Urinary bladder (tissue), 4 donors: Measurements from ENCODE around the gene CAMKK2. TPM values are rescaled to one million over a fixed set of nuclear protein-coding genes. Genes with fewer than 3 reads are reported as not detected.
"Not testable (repeated sequence)": the region's sequence is repeated elsewhere in the genome, so short reads cannot be mapped to it uniquely, and the experiment has no call there.

Experiments used
- DNase-seq: peaks from one replicate; pipeline ENCODE4 v3.0.0-alpha.2; 2015; ENCODE audit errors: extremely low spot score
- H3K27ac ChIP-seq: one replicate; pipeline ENCODE4 v1.5.1; 2013; ENCODE audit warnings: low read depth, mild to moderate bottlenecking, moderate library complexity
- H3K36me3 ChIP-seq: one replicate; pipeline ENCODE4 v1.6.1; 2013; ENCODE audit warnings: mild to moderate bottlenecking, moderate library complexity; ENCODE audit not compliant: insufficient read depth
- H3K4me1 ChIP-seq: one replicate; pipeline ENCODE4 v1.6.1; 2013; ENCODE audit warnings: mild to moderate bottlenecking, moderate library complexity; ENCODE audit not compliant: insufficient read depth
- H3K4me3 ChIP-seq: one replicate; pipeline ENCODE4 v1.5.1; 2013; ENCODE audit warnings: low read depth, low read length
- WGBS: extraction: QIAGEN DNeasy Blood & Tissue Kit; methylation state at CpG from one replicate; pipeline ENCODE4 v1.1.7; 2013; 5-methylcytosine and 5-hydroxymethylcytosine counted together
- polyA plus RNA-seq: library from polyadenylated mRNA; stranded (reverse); fragments of 200-250 nt; gene quantifications from one replicate; pipeline ENCODE4 v1.2.3, GENCODE V29; 2013
- total RNA-seq: library from RNA; depleted of rRNA; stranded (reverse); fragments of >200 nt; gene quantifications from one replicate; pipeline ENCODE4 v1.2.3, GENCODE V29; 2014
- donor health status: healthy with polysubstance abuse.
- donor health status: healthy.

Gene CAMKK2
- total and polyA plus RNA-seq, 2 donors, result 18.5 to 47.0 TPM

DNA sequence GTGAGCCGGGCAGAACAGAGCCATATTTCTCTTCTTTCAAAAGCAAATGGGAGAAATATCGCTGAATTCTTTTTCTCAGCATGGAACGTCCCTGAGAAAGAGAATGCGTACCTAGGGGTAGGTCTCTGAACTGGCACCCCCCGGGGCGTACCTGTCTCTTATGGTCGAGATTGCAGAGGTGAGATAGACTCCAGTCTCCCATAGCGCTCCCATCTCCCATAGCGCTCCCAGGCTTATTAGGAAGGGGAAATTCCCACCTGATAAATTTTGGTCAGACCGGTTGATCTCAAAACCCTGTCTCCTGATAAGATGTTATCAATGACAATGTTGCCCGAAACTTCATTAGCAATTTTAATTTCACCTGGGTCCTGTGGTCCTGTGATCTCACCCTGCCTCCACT, 16.0 kb downstream of the CAMKK2 start:
- not testable (repeated sequence) for H3K27ac ChIP-seq, DNase-seq, H3K4me3 ChIP-seq, H3K4me1 ChIP-seq, H3K36me3 ChIP-seq
- 87% methylated on average over 11 of the region's 11 CpGs for WGBS

- no peak for DNase-seq
- WGBS, result 23% methylated on average over 10 of the region's 10 CpGs
- H3K4me1 ChIP-seq, result no peaks in the 10 kb centered on the region
- no peaks in the 10 kb centered on the region for H3K36me3 ChIP-seq
- peak overlapping the region; percentile 59 for H3K27ac ChIP-seq
- H3K4me3 ChIP-seq, result no peak overlapping the region
Observed at GRCh38 chr12:121279507-121279915, 17.0 kb downstream of the CAMKK2 start.

GRCh38 chr12:121279071-121279375, 17.5 kb downstream of the CAMKK2 start:
- no peaks in the 10 kb centered on the region for H3K36me3 ChIP-seq
- no peaks in the 10 kb centered on the region for H3K4me1 ChIP-seq
- H3K27ac ChIP-seq, result peak overlapping the region; percentile 59
- no peak for DNase-seq
- H3K4me3 ChIP-seq, result no peak overlapping the region
- WGBS, result 49% methylated on average over 13 of the region's 13 CpGs

DNA sequence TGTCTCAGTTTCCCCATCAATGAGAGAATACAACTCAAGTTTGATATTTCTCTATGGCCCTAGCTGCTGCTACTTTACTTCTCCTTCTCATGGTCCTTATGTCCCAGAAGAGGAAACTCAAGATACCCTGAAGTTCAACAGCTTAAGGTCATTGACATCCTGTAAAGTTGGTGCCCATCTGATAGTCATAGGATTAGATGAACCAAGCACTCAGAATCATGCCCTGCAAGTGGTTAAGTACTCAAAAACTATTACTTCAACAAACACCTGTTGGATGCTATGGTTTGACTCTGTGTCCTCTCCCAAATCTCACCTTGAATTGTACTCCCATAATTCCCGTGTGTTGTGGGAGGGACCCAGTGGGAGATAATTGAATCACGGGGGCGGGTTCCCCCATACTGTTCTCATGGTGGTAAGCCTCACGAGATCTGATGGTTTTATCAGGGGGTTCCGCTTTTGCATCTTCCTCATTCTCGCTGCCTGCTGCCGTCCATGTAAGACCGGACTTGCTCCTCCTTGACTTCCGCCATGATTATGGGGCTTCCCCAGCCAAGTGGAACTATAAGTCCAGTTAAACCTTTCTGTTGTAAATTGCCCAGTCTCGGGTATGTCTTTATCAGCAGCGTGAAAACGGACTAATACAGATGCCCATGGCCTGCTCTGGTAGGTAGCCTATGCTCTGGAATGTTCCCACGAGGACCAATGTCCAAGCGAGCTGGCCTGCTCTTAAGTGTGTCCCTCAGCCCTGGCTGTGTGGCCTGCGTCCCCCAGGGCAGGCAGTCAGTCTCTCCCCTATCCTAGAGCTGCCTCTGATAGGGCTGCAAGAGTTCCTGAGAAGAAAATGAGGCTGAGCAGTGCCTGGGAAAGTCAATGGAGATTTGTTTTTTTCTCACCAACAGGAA, 18.1 kb downstream of the CAMKK2 start:
- H3K27ac ChIP-seq, result peak overlapping the region; percentile 46
- 87% methylated on average over 15 of the region's 15 CpGs for WGBS
- H3K4me3 ChIP-seq, result no peak overlapping the region
- no peaks in the 10 kb centered on the region for H3K4me1 ChIP-seq
- H3K36me3 ChIP-seq, result no peaks in the 10 kb centered on the region
- DNase-seq, result no peak

- WGBS, result 97% methylated on average over 6 of the region's 6 CpGs
- H3K27ac ChIP-seq, result no peak overlapping the region
- DNase-seq, result no peak
Observed at GRCh38 chr12:121277374-121277759, 19.1 kb downstream of the CAMKK2 start.

DNA sequence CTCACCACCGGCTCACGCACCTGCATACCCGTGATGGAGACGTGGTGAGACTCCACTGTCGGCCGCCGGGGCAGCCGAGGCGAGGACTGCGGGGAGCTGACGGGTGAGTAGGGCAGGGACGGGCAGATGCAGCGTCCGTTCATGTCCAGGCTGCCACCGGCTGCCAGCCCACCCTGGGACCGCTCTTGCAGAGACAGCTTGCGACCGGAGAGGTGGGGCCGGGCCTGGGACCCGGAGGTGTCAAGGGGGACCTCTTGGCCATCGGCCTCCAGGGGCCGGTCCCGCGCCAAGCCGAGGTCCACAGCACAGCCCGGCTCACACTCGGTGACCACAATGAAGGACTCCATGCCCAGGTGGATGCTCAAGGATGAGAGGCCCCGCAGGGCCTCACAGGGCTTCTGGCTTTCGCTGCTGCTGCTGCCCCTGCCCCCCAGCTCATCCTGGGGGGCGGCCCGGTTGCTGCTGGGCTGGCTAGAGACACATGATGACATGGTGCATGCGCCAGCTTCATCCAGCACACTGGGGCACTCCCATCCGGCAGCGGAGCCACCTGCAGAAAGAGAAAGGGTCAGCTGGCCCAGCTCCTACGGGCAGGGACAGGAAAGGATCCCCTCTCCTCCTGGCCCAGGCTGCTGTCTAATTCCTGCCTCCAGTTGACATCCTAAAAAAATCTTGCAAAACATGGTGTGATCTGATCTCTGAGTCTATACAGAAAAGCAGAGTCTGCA, 22.3 kb downstream of the CAMKK2 start:
- DNase-seq, result no peak
- Histone ChIP-seq H3K4me1 (no peaks in the 10 kb centered on the region), H3K36me3 (peaks cover 3% of the 10 kb centered on the region), H3K4me3 (no peak overlapping the region), H3K27ac (no peak overlapping the region)
- 96% methylated on average over 35 of the region's 35 CpGs for WGBS

More at GRCh38 chr12:121277374-121277759, 19.1 kb downstream of the CAMKK2 start:
- no peaks in the 10 kb centered on the region for H3K36me3 ChIP-seq
- no peaks in the 10 kb centered on the region for H3K4me1 ChIP-seq
- H3K4me3 ChIP-seq, result no peak overlapping the region

DNA sequence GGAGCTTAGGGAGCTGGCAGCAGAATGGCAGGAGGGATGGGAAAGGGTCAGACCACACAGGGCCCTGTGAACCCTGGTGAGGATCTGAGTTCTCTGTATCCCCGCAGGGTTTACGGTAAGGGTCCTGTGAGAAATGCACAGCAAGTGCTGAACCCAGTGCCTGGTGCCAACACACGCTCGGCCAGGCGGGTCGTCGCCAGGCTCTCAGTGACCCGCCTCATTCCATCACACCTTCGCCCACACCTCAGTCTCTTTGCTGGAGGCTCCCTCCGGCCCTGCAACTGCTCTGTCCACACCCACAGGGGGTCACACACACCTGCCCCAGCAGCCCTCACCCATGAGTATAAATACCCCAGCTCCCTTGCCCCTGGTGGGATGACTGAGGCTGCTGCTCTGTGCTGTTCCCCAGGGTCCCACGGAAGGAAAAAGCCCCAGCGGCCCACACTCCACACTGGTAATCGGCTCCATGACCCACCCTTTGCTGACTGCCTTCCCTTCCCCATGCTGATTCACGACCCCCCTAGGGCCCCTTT, 23.1 kb downstream of the CAMKK2 start:
- Histone ChIP-seq H3K36me3 (peaks cover 3% of the 10 kb centered on the region), H3K4me3 (no peak overlapping the region), H3K27ac (no peak overlapping the region), H3K4me1 (no peaks in the 10 kb centered on the region)
- 94% methylated on average over 14 of the region's 14 CpGs for WGBS
- no peak for DNase-seq

- Histone ChIP-seq H3K4me1 (no peaks in the 10 kb centered on the region), H3K27ac (no peak overlapping the region), H3K36me3 (peaks cover 7% of the 10 kb centered on the region), H3K4me3 (no peak overlapping the region)
- 98% methylated on average over 1 of the region's 1 CpG for WGBS
- DNase-seq, result no peak
Observed at GRCh38 chr12:121267822-121268221, 28.7 kb downstream of the CAMKK2 start.

DNA sequence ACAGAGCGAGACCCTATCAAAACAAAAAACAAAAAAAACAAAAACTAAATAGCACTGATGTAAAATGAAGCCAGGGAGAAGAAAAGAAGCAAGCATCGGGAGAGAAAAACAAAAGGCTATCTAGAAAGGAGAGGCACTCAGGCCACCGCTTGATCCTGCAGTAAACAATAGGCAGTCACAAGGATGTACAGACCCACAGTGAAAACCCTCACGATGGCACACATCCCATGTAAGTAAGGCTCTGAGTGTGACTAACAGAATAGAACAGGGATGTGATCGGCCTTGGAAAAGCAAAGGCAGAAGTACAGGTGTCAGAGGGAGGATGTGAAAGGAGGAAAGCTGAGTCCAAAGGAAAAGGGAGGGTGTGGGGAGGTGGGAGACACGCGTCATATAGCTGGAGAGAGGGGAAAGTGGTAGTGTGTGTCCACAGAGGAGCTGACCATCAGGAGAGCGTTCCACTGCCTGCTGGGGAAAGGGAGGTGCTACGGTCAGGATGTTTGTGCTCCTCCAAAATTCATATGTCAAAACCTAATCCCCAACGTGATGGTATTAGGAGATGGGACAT, 31.5 kb downstream of the CAMKK2 start:
- 81% methylated on average over 10 of the region's 10 CpGs for WGBS
- Histone ChIP-seq H3K36me3 (peaks cover 7% of the 10 kb centered on the region), H3K4me1 (no peaks in the 10 kb centered on the region), H3K4me3 (no peak overlapping the region), H3K27ac (no peak overlapping the region)
- no peak for DNase-seq

DNA sequence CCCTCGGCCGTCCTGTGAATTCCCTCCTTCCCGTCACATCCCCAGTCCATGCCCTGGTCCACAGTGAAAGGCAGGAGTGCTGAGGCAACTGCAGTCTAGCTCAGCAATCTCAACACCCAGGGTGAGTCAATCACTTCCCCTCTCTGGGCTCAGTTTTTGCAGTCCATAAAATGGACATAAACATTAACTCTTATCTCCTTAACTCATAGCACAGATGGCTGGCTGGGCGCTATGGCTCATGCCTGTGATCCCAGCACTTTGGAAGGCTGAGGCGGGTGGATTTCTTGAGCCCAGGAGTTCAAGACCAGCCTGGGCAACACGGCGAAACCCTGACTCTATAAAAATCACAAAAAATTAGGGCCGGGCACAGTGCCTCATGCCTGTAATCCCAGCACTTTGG, 32.4 kb downstream of the CAMKK2 start:
- H3K27ac ChIP-seq, result no peak overlapping the region
- no peaks in the 10 kb centered on the region for H3K4me1 ChIP-seq
- H3K4me3 ChIP-seq, result no peak overlapping the region
- 90% methylated on average over 8 of the region's 8 CpGs for WGBS
- no peak for DNase-seq
- peaks cover 4% of the 10 kb centered on the region for H3K36me3 ChIP-seq

- no peak overlapping the region for H3K4me3 ChIP-seq
- no peak overlapping the region for H3K27ac ChIP-seq
- DNase-seq, result no peak
- H3K36me3 ChIP-seq, result peaks cover 3% of the 10 kb centered on the region
- no peaks in the 10 kb centered on the region for H3K4me1 ChIP-seq
- WGBS, result 89% methylated on average over 10 of the region's 10 CpGs
Observed at GRCh38 chr12:121263206-121263935, 33.1 kb downstream of the CAMKK2 start.

GRCh38 chr12:121261398-121261797, 35.1 kb downstream of the CAMKK2 start:
- WGBS, result 90% methylated on average over 6 of the region's 6 CpGs
- Histone ChIP-seq H3K4me3 (no peak overlapping the region), H3K36me3 (peaks cover 3% of the 10 kb centered on the region), H3K4me1 (no peaks in the 10 kb centered on the region), H3K27ac (no peak overlapping the region)
- DNase-seq, result no peak

GRCh38 chr12:121260091-121260490, 36.4 kb downstream of the CAMKK2 start:
- no peak for DNase-seq
- Histone ChIP-seq H3K4me3 (no peak overlapping the region), H3K4me1 (no peaks in the 10 kb centered on the region), H3K36me3 (peaks cover 3% of the 10 kb centered on the region), H3K27ac (no peak overlapping the region)
- 92% methylated on average over 7 of the region's 7 CpGs for WGBS
